Neutrophil (primary cell): ENCODE data around the gene PSG7.
"Not testable (repeated sequence)": the region's sequence is repeated elsewhere in the genome, so short reads cannot be mapped to it uniquely, and the experiment has no call there.

Source experiments
- H3K27ac ChIP-seq: fragments of 200-600 bp; sonication (generic); 2 replicates; pipeline ENCODE4 v1.5.1; 2016; ENCODE audit warnings: mild to moderate bottlenecking, moderate library complexity
- H3K27me3 ChIP-seq: fragments of 200-600 bp; sonication (generic); 2 replicates; pipeline ENCODE4 v1.6.0; 2016; ENCODE audit warnings: mild to moderate bottlenecking
- H3K36me3 ChIP-seq: fragments of 200-600 bp; sonication (generic); 2 replicates; pipeline ENCODE4 v1.5.1; 2017
- H3K4me1 ChIP-seq, 2 experiments: fragments of 200-600 bp in 1 of 2; sonication (generic) in 1 of 2; 1 replicate in 1 of 2; 2 replicates in 1 of 2; pipeline versions ENCODE4 v1.5.1 to v1.6.1; 2013 to 2016; ENCODE audit warnings: low read depth in 1 of 2, low read length in 1 of 2, mild to moderate bottlenecking in 1 of 2, moderate library complexity in 1 of 2; ENCODE audit not compliant: control insufficient read depth in 1 of 2, insufficient read depth in 1 of 2
- H3K4me3 ChIP-seq, 2 experiments: fragments of 200-600 bp in 1 of 2; sonication (generic) in 1 of 2; 1 replicate in 1 of 2; 2 replicates in 1 of 2; pipeline ENCODE4 v1.5.1; 2013 to 2016; ENCODE audit warnings: low read depth in 1 of 2, low read length in 1 of 2, mild to moderate bottlenecking in 1 of 2, moderate library complexity in 1 of 2
- H3K9me3 ChIP-seq: fragments of 200-600 bp; sonication (generic); 2 replicates; pipeline ENCODE4 v1.5.1; 2016
- CTCF ChIP-seq: fragments of 200-600 bp; sonication (generic); IDR thresholded peaks from 2 replicates; pipeline ENCODE4 v1.5.1; 2016; ENCODE audit warnings: antibody characterized with exemption

Gene PSG7

DNA sequence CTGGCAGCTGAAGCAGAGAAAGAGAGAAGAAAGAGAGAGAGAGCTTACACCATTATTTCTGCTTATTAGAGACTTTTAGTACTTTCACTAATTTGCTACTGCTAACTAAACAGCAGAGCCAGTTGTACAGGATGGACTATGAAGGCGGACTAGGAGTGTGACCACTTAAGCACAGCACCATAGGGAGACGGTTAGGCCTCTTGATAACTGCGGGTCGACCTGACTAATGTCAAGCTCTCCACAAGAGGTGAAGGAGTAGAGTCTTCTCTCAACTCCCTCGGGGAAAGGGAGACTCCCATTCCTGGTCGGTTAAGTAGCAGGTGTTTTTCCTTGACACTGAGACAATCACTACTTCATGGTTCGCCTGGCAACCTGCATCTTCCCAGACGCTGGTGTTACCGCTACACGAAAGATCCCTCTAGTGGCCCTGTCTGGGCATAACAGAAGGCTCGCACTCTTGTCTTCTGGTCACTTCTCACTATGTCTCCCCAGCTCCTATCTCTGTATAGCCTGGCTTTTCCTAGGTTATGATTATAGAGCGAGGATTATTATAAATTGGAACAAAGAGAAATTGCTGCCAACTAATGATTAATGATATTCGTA lies 5.3 kb upstream of the PSG7 start:
- Histone ChIP-seq H3K9me3 (no peaks in the 10 kb centered on the region), H3K4me3 (no peak overlapping the region), H3K27ac (no peak overlapping the region), H3K4me1 (no peaks in the 10 kb centered on the region), H3K36me3 (no peaks in the 10 kb centered on the region), H3K27me3 (no peaks in the 10 kb centered on the region)
- no peak for TF ChIP-seq CTCF

DNA sequence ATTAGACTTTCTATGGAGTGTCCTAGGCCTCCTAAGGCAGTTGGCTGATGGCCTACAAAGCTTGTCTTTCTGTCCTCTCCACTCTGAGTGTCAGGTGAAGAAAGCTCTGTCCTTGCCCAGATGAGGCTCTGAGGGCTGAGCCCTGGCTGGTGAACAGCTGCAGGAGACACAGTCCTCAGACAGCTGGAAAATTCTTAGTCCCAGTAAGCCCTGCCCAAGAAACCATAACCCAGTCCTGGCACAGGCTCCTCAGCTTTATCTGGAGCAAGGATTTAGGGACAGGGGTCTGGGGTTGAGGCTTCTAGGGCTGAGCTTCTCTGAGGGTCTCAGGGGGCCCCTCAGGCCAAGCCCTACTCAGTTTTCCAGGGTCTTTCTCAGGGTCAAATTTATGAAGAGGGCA lies 2.3 kb downstream of the PSG7 start:
- not testable (repeated sequence) for H3K4me1 ChIP-seq, H3K36me3 ChIP-seq, H3K27me3 ChIP-seq, H3K4me3 ChIP-seq, H3K9me3 ChIP-seq, H3K27ac ChIP-seq

DNA sequence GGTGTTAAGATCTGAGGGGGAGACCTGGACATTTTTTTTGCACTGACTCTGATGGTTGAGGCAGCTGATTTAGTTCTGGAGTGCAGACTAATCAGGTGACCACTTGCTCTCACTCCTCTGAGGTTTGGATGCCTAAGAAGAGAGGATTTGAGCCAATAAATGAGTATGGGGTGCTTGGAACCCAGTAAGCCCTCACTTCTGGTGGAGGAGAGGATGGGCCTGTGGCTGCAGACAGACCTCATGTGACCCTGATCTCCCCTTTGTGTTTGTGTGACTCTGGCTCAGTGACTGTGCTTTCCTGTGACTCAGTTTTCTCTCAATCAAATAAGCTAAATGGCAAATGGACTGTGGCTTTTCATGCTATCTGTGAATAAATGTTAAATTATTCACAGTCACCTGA lies 2.8 kb downstream of the PSG7 start:
- not testable (repeated sequence) for H3K4me3 ChIP-seq, H3K4me1 ChIP-seq, H3K27me3 ChIP-seq, H3K9me3 ChIP-seq, H3K27ac ChIP-seq, H3K36me3 ChIP-seq

GRCh38 chr19:42933412-42933811 lies 3.6 kb downstream of the PSG7 start:
- not testable (repeated sequence) for H3K9me3 ChIP-seq, H3K36me3 ChIP-seq, H3K27me3 ChIP-seq, H3K4me1 ChIP-seq, H3K4me3 ChIP-seq, H3K27ac ChIP-seq

DNA sequence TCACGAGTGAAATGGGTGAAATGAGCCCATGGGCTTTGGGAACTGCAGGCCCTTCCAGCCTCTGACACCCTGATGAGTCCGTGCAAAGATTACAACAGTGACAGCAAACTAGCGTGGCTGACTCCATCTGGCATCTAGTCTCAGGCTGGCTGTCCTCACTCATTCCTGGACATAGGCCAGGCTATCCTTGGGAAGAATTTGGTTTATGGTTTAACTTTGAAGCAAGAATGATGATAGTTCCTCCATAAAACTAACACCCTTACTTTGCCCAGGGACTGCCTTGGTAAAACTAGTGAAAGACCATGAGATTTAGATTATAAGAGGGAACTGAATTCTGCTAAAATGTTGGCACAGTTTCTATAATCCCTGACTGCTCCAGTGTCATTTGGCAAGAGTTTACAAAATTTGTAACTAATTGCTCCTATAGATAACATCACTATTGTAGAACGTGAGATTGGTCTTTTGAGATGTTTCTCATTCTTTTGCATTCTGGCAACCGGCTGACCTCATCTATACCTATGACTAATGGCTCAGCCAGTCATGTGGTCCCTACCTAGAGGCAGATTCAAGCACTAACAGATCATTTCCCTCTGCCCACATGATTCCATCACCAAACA lies 4.4 kb downstream of the PSG7 start:
- not testable (repeated sequence) for H3K4me1 ChIP-seq, H3K4me3 ChIP-seq, H3K27ac ChIP-seq, H3K9me3 ChIP-seq, H3K27me3 ChIP-seq, H3K36me3 ChIP-seq

GRCh38 chr19:42930214-42930613 lies 6.8 kb downstream of the PSG7 start:
- H3K27me3 ChIP-seq, H3K9me3 ChIP-seq, H3K36me3 ChIP-seq: not testable (repeated sequence)

DNA sequence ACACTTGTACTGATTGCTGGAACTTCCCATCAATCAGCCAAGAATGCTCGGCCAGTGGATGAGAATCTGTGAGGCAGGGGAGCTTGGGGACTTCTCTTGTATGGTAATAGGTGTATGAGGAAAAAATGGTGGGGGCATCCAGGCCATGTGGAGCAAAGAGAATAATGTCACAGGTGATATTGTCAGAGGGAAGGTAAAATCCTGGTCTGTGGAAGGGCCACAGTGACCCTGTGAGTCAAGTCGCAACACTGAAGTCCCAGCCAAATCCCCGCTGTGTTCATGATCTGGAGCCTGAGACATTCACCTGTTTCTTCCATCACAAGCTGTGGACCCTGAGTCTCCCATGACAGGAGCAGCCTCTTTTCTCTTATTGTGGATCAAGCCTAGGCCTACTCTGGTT lies 8.1 kb downstream of the PSG7 start:
- Histone ChIP-seq H3K4me3 (no peak overlapping the region), H3K27ac (no peak overlapping the region), H3K9me3 (no peaks in the 10 kb centered on the region), H3K4me1 (no peaks in the 10 kb centered on the region), H3K36me3 (no peaks in the 10 kb centered on the region), H3K27me3 (no peaks in the 10 kb centered on the region)
- no peak for TF ChIP-seq CTCF

More at GRCh38 chr19:42930214-42930613, 6.8 kb downstream of the PSG7 start:
- H3K4me1 ChIP-seq, H3K4me3 ChIP-seq, H3K27ac ChIP-seq: not testable (repeated sequence)

GRCh38 chr19:42926781-42927180 lies 10.2 kb downstream of the PSG7 start:
- H3K27me3 ChIP-seq: no peaks in the 10 kb centered on the region
- no peak for TF ChIP-seq CTCF
- H3K9me3 ChIP-seq: no peaks in the 10 kb centered on the region
- no peak overlapping the region for H3K27ac ChIP-seq
- H3K4me1 ChIP-seq: no peaks in the 10 kb centered on the region
- H3K4me3 ChIP-seq: no peak overlapping the region
- H3K36me3 ChIP-seq: no peaks in the 10 kb centered on the region

DNA sequence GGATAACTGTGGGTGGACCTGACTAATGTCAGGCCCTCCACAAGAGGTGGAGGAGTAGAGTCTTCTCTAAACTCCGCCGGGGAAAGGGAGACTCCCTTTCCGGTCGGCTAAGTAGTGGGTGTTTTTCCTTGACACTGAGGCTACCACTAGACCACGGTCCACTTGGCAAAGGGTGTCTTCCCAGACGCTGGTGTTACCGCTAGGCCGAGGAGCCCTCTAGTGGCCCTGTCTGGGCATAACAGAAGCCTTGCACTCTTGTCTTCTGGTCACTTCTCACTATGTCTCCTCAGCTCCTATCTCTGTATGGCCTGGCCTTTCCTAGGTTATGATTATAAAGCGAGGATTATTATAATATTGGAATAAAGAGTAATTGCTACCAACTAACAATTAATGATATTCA lies 13.9 kb downstream of the PSG7 start:
- H3K27ac ChIP-seq, H3K4me3 ChIP-seq, H3K27me3 ChIP-seq, H3K4me1 ChIP-seq, H3K36me3 ChIP-seq, H3K9me3 ChIP-seq: not testable (repeated sequence)

DNA sequence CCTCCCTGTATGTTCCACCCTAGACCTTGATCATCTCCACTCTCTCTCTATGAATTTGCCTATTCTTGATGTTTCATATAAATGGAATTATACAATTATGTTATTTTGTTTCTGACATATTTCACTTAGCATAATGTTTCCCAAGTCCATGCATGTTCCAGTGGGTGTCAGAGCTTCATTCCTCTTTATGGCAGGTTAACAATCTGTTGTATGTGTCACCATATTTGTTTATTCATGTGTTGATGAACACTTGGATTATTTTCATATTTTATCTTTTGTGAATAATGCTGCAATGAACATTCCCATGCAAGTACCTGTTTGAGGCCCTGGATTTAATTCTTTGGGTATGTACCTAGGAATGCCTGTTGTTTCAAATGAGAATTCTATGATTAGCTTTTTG lies 16.0 kb downstream of the PSG7 start:
- H3K36me3 ChIP-seq, H3K9me3 ChIP-seq, H3K27me3 ChIP-seq: not testable (repeated sequence)

More for the DNA sequence above, 16.0 kb downstream of the PSG7 start:
- H3K4me3 ChIP-seq, H3K4me1 ChIP-seq, H3K27ac ChIP-seq: not testable (repeated sequence)
